K562 (cell line): Measurements from ENCODE around the gene ATP1A3. TPM values are rescaled to one million over a fixed set of nuclear protein-coding genes. Genes with fewer than 3 reads are reported as not detected.
A peak's percentile ranks its signal among the peaks of the same experiment; 100 is the strongest.

Experiments used
- ATAC-seq: fragments of 200-7000 bp; cut with Tn5 transposase; 3 replicates; pipeline ENCODE4 v1.9.1; 2020; ENCODE audit warnings: moderate library complexity
- BruUV-seq: library from RNA; stranded (reverse); fragments of 400-500 nt; replicated peaks from 2 replicates; lab custom pipeline; 2021; lab: Mats Ljungman, UMichigan
- CTCF ChIA-PET: fragments of 300-600 bp; formaldehyde crosslinking; extraction: SDS; loops from one replicate; lab custom pipeline; 2021; ENCODE audit warnings: low intra/inter-chr PET ratio; lab: Yijun Ruan, JAX
- POLR2A ChIA-PET: fragments of 300-600, 350-650 bp; sonication (Branson Sonifier 250); formaldehyde crosslinking; extraction: SDS; loops from one replicate; lab custom pipeline; 2021; ENCODE audit warnings: antibody characterized with exemption, inconsistent platforms; lab: Yijun Ruan, JAX
- DNase-seq, 4 experiments: peaks; one replicate each; pipeline versions ENCODE4 v3.0.0 to v3.0.0-alpha.2; 2011 to 2018; ENCODE audit warnings: low spot score in 3 of 4, mixed read lengths in 3 of 4; ENCODE audit errors: extremely low read depth in 1 of 4
- FAIRE-seq: peaks from 2 replicates; lab custom pipeline; 2011; peaks lifted over from hg19 to GRCh38; lab: Jason Lieb, UNC
- H2AFZ ChIP-seq: 2 replicates; pipeline ENCODE4 v1.6.0; 2011; ENCODE audit warnings: low read depth, low read length, control low read depth, inconsistent platforms
- H3K27ac ChIP-seq: fragments of 200-600 bp; 3 replicates; pipeline ENCODE4 v1.8.0; 2011; ENCODE audit warnings: low read depth, mild to moderate bottlenecking, control low read depth, inconsistent platforms, low read length, moderate library complexity, mixed read lengths; ENCODE audit errors: extremely low read depth
- H3K27me3 ChIP-seq, 2 experiments: fragments of 300-600 bp in 1 of 2; 2 replicates in 1 of 2; 3 replicates in 1 of 2; pipeline versions ENCODE4 v1.6.0 to v1.8.0; 2011; ENCODE audit warnings: inconsistent platforms in 2 of 2, low read length in 2 of 2, mild to moderate bottlenecking in 1 of 2, mixed read lengths in 1 of 2, moderate library complexity in 1 of 2; ENCODE audit not compliant: control insufficient read depth in 2 of 2, insufficient read depth in 2 of 2
- H3K36me3 ChIP-seq: fragments of 300-600 bp; 3 replicates; pipeline ENCODE4 v1.8.0; 2011; ENCODE audit warnings: mild to moderate bottlenecking, low read length, inconsistent platforms; ENCODE audit not compliant: control insufficient read depth, insufficient read depth
- H3K4me1 ChIP-seq, 2 experiments: fragments of 200-600 bp in 1 of 2; replicated peaks in 1 of 2; 2 replicates in 1 of 2; 3 replicates in 1 of 2; pipeline versions ENCODE4 v1.5.1 to v1.8.0; 2011; ENCODE audit warnings: inconsistent platforms in 2 of 2, low read length in 2 of 2, mild to moderate bottlenecking in 1 of 2, mixed read lengths in 1 of 2, moderate library complexity in 1 of 2; ENCODE audit not compliant: control insufficient read depth in 2 of 2, insufficient read depth in 2 of 2
- H3K4me2 ChIP-seq: 2 replicates; pipeline ENCODE4 v1.6.1; 2011; ENCODE audit warnings: low read length, control low read depth, inconsistent platforms, mixed read lengths; ENCODE audit not compliant: insufficient read depth
- H3K4me3 ChIP-seq: fragments of 200-600 bp; sonication (generic), shearing (Covaris generic); 2 replicates; pipeline ENCODE4 v1.5.1; 2016; ENCODE audit warnings: control low read depth, inconsistent platforms
- H3K79me2 ChIP-seq: fragments of 200-600 bp; 3 replicates; pipeline ENCODE4 v1.8.0; 2011; ENCODE audit warnings: low read length, inconsistent platforms; ENCODE audit not compliant: control insufficient read depth, insufficient read depth
- H3K9ac ChIP-seq, 2 experiments: 2 replicates each; pipeline versions ENCODE4 v1.6.0 to v1.6.1; 2011; ENCODE audit warnings: low read depth in 2 of 2, low read length in 2 of 2, control low read depth in 1 of 2, inconsistent platforms in 1 of 2, mild to moderate bottlenecking in 1 of 2, mixed read lengths in 1 of 2; ENCODE audit not compliant: insufficient read depth in 1 of 2
- H3K9me1 ChIP-seq: one replicate; pipeline ENCODE4 v1.6.0; 2011; ENCODE audit warnings: inconsistent platforms, mild to moderate bottlenecking, low read length, moderate library complexity; ENCODE audit not compliant: control insufficient read depth, insufficient read depth
- H3K9me3 ChIP-seq: replicated peaks from 2 replicates; pipeline ENCODE4 v1.5.1; 2011; ENCODE audit warnings: low read depth, low read length, inconsistent platforms; ENCODE audit not compliant: control insufficient read depth, insufficient read depth
- H4K20me1 ChIP-seq: replicated peaks from 2 replicates; pipeline ENCODE4 v1.6.1; 2011; ENCODE audit warnings: low read length, inconsistent platforms, mixed read lengths; ENCODE audit not compliant: control insufficient read depth, insufficient read depth
- GTF2B ChIP-seq: IDR thresholded peaks from 2 replicates; pipeline ENCODE4 v1.6.1; 2011; ENCODE audit not compliant: insufficient read length; ENCODE audit errors: extremely low read depth
- MEIS2 ChIP-seq: fragments of 450-650 bp; IDR thresholded peaks from 2 replicates; pipeline ENCODE4 v1.6.1; 2014; ENCODE audit warnings: mild to moderate bottlenecking; ENCODE audit not compliant: partially characterized antibody
- RFX1 ChIP-seq: fragments of 450-650 bp; IDR thresholded peaks from 2 replicates; pipeline ENCODE4 v1.6.1; 2016; ENCODE audit warnings: mild to moderate bottlenecking, moderate library complexity
- STAT5B ChIP-seq: fragments of 250-450 bp; sonication (Bioruptor Pico); IDR thresholded peaks from 2 replicates; pipeline ENCODE4 v1.8.0; 2021; ENCODE audit warnings: mild to moderate bottlenecking, inconsistent platforms
- WGBS: fragments of 100-300 bp; shearing (Covaris generic); methylation state at CpG from one replicate; pipeline ENCODE4 v1.1.6; 2016; ENCODE audit warnings: low coverage, mixed read lengths; ENCODE audit not compliant: insufficient coverage; ENCODE audit errors: missing lambda C conversion rate; 5-methylcytosine and 5-hydroxymethylcytosine counted together
- in situ Hi-C: fragments of 300-500 bp; cut with MboI; formaldehyde crosslinking; loops from 4 replicates; pipeline ENCODE4 v1.15.0; 2018; ENCODE audit warnings: inconsistent platforms, mixed read lengths
- intact Hi-C: fragments of 100-400 bp; cut with micrococcal nuclease; formaldehyde crosslinking; loops from 2 replicates; pipeline ENCODE4 v1.14.2; 2022
- polyA plus RNA-seq, 8 experiments: library from polyadenylated mRNA; depleted of rRNA in 4 of 8; stranded (reverse) in 5 of 8; unstranded in 3 of 8; fragments of >200 nt; fragmentation: Nextera tagmentation in 2 of 8; fragmentation: Illumina TruSeq in 1 of 8; extraction: Ambion mirVana in 2 of 8; extraction: Trizol in 1 of 8; gene quantifications; 2 replicates each; pipeline versions ENCODE4 v1.2.1 to v1.2.3, GENCODE V29; 2011 to 2014; ENCODE audit warnings: inconsistent platforms in 1 of 8, missing spikeins in 1 of 8
- total RNA-seq, 7 experiments: library from RNA; depleted of rRNA in 6 of 7; stranded (reverse); fragments of >200 nt in 6 of 7; fragmentation: Illumina TruSeq in 2 of 7; extraction: Trizol in 2 of 7; gene quantifications; 2 replicates each; pipeline versions ENCODE4 v1.2.1 to v1.2.3, GENCODE V29; 2011 to 2021; ENCODE audit warnings: low replicate concordance in 1 of 7

Gene ATP1A3
- total and polyA plus RNA-seq, 9 of the 15 experiments (the other 6 are each of a cell fraction or from before 2014, with no cell fraction given), result 0.03 to 1.0 (median 0.17) TPM; not detected in 3

GRCh38 chr19:41947091-41947490 lies 46.9 kb downstream of the ATP1A3 start:
- CTCF ChIA-PET, result no interaction called here

More at GRCh38 chr19:41947091-41947490, 46.9 kb downstream of the ATP1A3 start:
- Histone ChIP-seq H3K9me3 (no peaks in the 10 kb centered on the region), H3K27me3 (no peaks in the 10 kb centered on the region), H3K27ac (no peak overlapping the region), H2AFZ (no peak overlapping the region), H3K4me2 (no peak overlapping the region), H3K4me3 (no peak overlapping the region), H3K79me2 (no peaks in the 10 kb centered on the region), H3K9ac (peak overlapping the region in 1 of 2 experiments; percentile 50; a peak in 1 of 4 replicates), H3K36me3 (no peaks in the 10 kb centered on the region), H3K4me1 (peaks cover 3% of the 10 kb centered on the region in 2 experiments; a peak in 3 of 5 replicates), H4K20me1 (no peaks in the 10 kb centered on the region), H3K9me1 (no peaks in the 10 kb centered on the region)
- no peak for ATAC-seq
- FAIRE-seq, result no peak
- TF ChIP-seq RFX1, result no peak
- TF ChIP-seq GTF2B, result no peak
- TF ChIP-seq STAT5B (CRISPR knock-in tag), result no peak
- peak; percentile 40 for TF ChIP-seq MEIS2
- WGBS, result 26% methylated on average over 3 of the region's 3 CpGs
- DNase-seq, result no peak
- POLR2A ChIA-PET, result interaction anchor here (0.9 to 1.2 kb wide), 3 partner anchors 77 to 87 kb away, joined by 3 read pairs; partner anchors contain the start of gene RPS19
- intact Hi-C loops, result no loop called here
- in situ Hi-C loops, result loop anchor here (5.0 kb wide), 1 partner anchor 75 kb away; no protein-coding TSS in a partner anchor
- no TSS peak for BruUV-seq
